Measurements from ENCODE around the gene COBL.

COBL gene

DNA sequence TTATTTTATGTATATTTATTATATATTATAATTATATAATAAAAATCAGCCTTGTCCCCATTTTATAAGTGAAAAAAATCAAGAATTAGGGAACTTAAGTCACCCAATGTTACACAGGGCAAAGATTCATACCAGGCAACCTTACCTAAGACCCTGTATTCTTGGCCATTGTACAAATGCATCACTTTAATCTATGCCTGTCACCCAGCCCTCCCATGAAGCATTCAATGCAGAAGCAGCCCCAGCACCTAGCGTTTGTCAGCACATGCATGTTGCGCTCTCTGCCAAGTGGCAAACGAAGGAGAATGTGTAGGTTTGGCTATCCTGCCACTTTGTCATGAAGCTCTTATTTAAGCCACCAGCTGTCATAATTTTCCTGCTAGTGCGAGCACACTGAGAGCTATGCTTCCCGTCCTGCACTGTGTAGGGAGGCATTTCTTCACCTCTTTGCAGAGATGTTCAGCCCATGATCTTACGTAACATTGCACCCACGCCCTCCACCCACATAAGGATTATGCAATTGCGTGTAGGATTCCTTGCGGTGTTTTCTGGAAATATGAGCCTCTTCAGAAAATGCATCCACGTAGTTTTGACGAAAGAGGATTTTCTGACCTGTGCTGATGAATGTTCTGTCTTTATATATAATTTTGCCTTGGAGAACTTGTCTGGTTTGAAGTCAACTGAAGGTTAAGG, 7.7 kb upstream of the COBL start:
- peaks cover 41% of the 10 kb centered on the region for H3K4me1 ChIP-seq (ENCODE audit: insufficient read depth, low read length)
- H3K9me3 ChIP-seq (ENCODE audit: insufficient read depth, low read depth, low read length) = no peaks in the 10 kb centered on the region
- no peak overlapping the region for H3K9ac ChIP-seq (ENCODE audit: low read depth, low read length)
- H3K27me3 ChIP-seq (ENCODE audit: insufficient read depth, low read length) = peaks cover 4% of the 10 kb centered on the region; the same call in 1 of the 2 replicates
- no peak overlapping the region for H3K4me3 ChIP-seq (ENCODE audit: low read length)
- H3K36me3 ChIP-seq (ENCODE audit: insufficient read depth, low read depth, low read length) = no peaks in the 10 kb centered on the region
- no peak overlapping the region for H3K27ac ChIP-seq (ENCODE audit: low read length)

DNA sequence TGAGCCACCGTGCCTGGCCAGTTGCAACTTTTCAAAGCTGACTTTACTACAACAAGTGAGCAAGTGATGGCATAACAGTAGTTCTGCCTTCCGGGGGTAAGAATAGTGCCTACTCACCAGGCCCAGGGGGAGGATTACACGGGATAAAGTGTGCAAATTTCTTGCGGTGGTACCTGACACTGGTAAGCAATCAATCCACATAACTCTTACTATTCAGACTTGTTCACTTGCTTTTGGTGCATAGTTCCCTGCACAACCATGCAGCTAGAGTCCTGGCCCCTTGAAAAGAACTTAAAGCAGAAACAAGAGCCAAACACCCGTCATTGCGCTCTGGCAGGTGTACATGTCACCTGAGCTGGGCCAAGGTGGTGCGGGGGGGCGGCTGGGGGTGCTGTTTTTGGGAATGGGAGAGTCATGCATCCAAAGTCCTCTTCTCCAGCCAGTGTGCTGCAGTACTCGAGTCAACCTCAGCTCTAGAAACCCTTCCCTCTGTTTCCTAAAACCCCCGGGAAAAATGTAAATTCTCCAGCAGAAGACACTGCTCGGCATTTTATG, 5.4 kb upstream of the COBL start:
- Histone ChIP-seq H3K4me3 (ENCODE audit: low read length) (no peak overlapping the region), H3K27me3 (ENCODE audit: insufficient read depth, low read length) (peaks cover 24% of the 10 kb centered on the region), H3K4me1 (ENCODE audit: insufficient read depth, low read length) (peaks cover 33% of the 10 kb centered on the region), H3K9me3 (ENCODE audit: insufficient read depth, low read depth, low read length) (no peaks in the 10 kb centered on the region), H3K36me3 (ENCODE audit: insufficient read depth, low read depth, low read length) (no peaks in the 10 kb centered on the region), H3K9ac (ENCODE audit: low read depth, low read length) (no peak overlapping the region), H3K27ac (ENCODE audit: low read length) (no peak overlapping the region)

DNA sequence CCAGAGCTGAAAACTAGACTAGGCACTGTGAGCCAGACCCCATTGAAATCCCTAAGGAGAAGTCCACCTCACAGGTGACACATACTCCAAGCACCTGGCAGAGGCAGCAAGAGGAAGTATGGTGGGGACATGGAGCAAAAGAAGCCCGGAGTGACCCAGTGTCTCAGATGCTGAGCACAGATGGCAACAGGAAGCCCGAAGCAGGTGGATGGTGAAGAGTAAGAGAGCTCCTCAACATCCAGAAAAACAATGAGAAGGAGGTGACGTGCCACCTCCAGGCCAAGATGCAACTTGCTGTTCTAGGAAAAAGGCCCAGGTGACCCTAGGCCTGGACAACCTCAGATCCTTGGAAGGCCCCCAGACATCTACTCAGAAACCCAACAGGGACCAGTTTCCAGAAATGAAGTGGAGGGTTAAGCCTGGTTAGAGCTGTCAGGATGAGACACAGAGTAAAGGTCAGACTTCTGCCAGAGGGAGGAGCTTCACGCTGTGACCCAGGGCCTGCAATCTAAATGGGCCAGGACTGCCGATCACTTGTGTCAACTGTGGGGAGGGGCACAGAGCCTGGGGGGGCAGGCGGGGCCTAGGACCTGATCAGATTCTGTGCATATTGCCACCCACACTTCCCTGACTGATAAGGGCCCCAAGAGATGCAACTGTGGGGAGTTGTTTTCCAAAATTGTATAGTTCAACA, 2.4 kb upstream of the COBL start:
- no peaks in the 10 kb centered on the region for H3K9me3 ChIP-seq (ENCODE audit: insufficient read depth, low read depth, low read length)
- no peak overlapping the region for H3K9ac ChIP-seq (ENCODE audit: low read depth, low read length)
- H3K36me3 ChIP-seq (ENCODE audit: insufficient read depth, low read depth, low read length) = no peaks in the 10 kb centered on the region
- H3K27ac ChIP-seq (ENCODE audit: low read length) = no peak overlapping the region
- no peak overlapping the region for H3K4me3 ChIP-seq (ENCODE audit: low read length)
- H3K4me1 ChIP-seq (ENCODE audit: insufficient read depth, low read length) = peaks cover 21% of the 10 kb centered on the region
- H3K27me3 ChIP-seq (ENCODE audit: insufficient read depth, low read length) = peaks cover 50% of the 10 kb centered on the region

DNA sequence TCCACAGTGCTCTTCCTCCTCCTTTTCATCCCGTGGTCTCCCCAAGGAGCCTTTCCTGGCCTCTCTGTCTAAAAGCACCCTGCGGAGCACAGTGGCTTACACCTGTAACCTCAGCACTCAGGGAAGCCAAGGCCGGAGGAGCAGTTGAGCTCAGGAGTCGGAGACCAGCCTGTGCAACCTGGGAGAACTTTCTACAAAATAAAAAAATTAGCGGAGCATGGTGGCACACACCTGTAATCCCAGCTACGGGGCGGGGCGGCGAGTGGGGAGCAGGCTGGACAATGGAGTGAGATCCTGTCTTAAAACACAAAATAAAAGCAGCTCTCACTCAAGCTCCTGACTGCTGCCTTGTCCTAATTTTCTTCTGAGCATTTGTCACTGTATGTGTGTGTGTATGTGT, 1.4 kb upstream of the COBL start:
- Histone ChIP-seq H3K4me3 (ENCODE audit: low read length) (peak overlapping the region; percentile 89), H3K9ac (ENCODE audit: low read depth, low read length) (no peak overlapping the region), H3K27ac (ENCODE audit: low read length) (no peak overlapping the region), H3K27me3 (ENCODE audit: insufficient read depth, low read length) (peaks cover 55% of the 10 kb centered on the region), H3K9me3 (ENCODE audit: insufficient read depth, low read depth, low read length) (no peaks in the 10 kb centered on the region), H3K36me3 (ENCODE audit: insufficient read depth, low read depth, low read length) (no peaks in the 10 kb centered on the region), H3K4me1 (ENCODE audit: insufficient read depth, low read length) (peaks cover 28% of the 10 kb centered on the region)

DNA sequence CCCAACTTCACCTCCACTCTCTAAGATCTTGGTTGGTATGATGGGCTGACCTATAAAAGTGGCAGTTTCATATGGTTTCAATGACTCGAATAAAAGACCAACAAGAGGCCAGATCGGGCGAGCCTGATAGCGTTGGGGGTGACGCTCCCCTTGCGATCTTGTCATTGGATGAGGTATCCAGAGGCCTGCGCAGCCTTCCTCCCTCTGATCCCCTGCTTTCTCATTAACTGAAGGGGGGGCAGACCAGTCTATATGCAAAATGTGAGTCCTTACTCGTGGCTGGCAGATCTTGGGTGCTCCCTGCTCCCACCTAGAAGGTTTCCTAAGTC, 937 bp upstream of the COBL start:
- peak overlapping the region; percentile 55; the same call in 1 of the 2 replicates for H3K9ac ChIP-seq (ENCODE audit: low read depth, low read length)
- H3K27ac ChIP-seq (ENCODE audit: low read length) = no peak overlapping the region
- peaks cover 55% of the 10 kb centered on the region for H3K27me3 ChIP-seq (ENCODE audit: insufficient read depth, low read length)

DNA sequence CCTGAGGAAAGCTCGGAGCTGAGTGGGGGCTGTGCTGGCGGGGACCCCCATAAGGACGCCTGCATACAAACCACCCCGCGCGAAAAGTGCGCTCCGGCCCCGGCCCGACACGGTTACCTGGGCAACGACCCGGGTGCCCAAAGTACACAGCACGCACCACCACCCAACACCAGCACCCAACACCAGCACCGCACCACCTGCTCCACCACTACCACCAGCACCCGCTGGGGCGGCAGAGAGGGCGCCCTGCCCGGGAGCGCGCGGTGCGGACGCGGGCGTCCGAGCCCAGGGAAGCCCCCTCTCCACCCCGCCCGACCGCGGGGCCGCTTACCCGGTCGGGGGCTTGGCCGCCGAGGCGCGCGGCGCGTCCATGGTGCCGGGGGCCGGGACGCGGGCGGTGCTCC, 345 bp downstream of the COBL start:
- H3K9me3 ChIP-seq (ENCODE audit: insufficient read depth, low read depth, low read length) = no peaks in the 10 kb centered on the region
- H3K4me1 ChIP-seq (ENCODE audit: insufficient read depth, low read length) = peaks cover 26% of the 10 kb centered on the region
- H3K9ac ChIP-seq (ENCODE audit: low read depth, low read length) = peak overlapping the region; percentile 63; the same call in 1 of the 2 replicates
- H3K27me3 ChIP-seq (ENCODE audit: insufficient read depth, low read length) = peaks cover 55% of the 10 kb centered on the region
- H3K36me3 ChIP-seq (ENCODE audit: insufficient read depth, low read depth, low read length) = no peaks in the 10 kb centered on the region
- H3K27ac ChIP-seq (ENCODE audit: low read length) = no peak overlapping the region
- H3K4me3 ChIP-seq (ENCODE audit: low read length) = peak overlapping the region; percentile 94

More for the DNA sequence above, 937 bp upstream of the COBL start:
- Histone ChIP-seq H3K4me3 (ENCODE audit: low read length) (peak overlapping the region; percentile 89), H3K9me3 (ENCODE audit: insufficient read depth, low read depth, low read length) (no peaks in the 10 kb centered on the region), H3K4me1 (ENCODE audit: insufficient read depth, low read length) (peaks cover 28% of the 10 kb centered on the region), H3K36me3 (ENCODE audit: insufficient read depth, low read depth, low read length) (no peaks in the 10 kb centered on the region)

DNA sequence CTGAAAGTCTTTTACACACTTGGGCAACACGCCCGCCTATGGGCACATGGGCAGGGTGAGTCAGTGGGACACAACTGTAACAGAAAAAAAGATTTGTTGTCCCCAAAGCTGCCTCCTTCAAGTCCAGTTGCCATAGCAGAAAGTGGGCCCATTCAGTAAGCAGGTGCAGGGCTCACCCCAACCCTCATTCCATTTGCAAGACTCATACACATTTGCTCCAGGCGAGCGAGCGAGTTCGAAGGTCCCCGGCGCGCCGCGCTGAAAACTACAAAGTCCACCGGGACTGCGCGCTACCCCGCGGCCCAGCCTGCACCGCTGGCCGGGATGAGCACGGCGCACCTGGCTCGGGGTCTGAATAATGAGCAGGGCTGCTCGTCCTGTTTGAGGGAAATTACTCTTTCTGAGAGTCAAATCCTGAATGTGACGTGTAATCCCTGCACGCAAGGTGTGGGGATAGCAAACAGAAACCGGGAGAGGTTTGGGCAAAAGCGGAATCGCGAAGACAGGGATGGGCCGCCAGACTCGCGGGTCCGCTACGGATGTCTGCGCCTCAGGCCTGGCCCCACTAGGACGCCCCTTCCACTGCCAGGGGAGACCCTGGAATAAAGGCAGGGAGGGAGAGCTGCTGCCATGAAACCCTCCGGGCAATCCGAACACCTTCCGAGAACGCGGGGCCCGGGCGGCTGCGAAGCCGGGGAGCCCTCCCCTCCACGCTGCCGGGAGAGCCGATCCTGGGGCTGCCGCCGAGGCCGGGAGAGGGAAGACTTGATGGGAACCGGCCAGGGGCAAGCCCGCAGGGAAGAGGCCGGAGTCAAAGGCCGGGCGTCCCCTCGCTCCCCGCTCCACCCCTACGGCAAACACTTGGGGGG, 982 bp downstream of the COBL start:
- Histone ChIP-seq H3K36me3 (ENCODE audit: insufficient read depth, low read depth, low read length) (no peaks in the 10 kb centered on the region), H3K27me3 (ENCODE audit: insufficient read depth, low read length) (peaks cover 55% of the 10 kb centered on the region), H3K4me3 (ENCODE audit: low read length) (peak overlapping the region; percentile 94), H3K9ac (ENCODE audit: low read depth, low read length) (peak overlapping the region; percentile 63; the same call in 1 of the 2 replicates), H3K9me3 (ENCODE audit: insufficient read depth, low read depth, low read length) (no peaks in the 10 kb centered on the region), H3K27ac (ENCODE audit: low read length) (no peak overlapping the region), H3K4me1 (ENCODE audit: insufficient read depth, low read length) (peaks cover 31% of the 10 kb centered on the region)

DNA sequence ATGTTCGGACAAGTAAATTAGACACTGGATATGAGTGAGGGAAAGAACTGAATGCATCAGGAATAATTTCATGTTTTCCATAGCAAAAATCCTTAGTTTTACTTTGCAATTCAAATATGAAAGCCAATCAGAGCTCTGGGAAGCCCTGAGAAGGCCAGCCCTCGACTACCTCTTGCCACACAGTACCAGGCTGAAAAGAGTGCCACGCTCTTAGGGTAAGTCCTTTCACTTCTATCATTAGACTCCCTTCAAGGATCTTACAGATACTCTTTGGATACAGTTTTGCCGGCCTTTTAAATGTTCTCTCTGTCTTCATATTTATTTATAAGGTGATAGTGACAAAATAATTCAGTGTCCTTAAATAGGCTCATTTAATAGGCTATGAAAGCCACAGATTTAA, 1.9 kb downstream of the COBL start:
- Histone ChIP-seq H3K9ac (ENCODE audit: low read depth, low read length) (peak overlapping the region; percentile 63; the same call in 1 of the 2 replicates), H3K4me1 (ENCODE audit: insufficient read depth, low read length) (peaks cover 38% of the 10 kb centered on the region), H3K27ac (ENCODE audit: low read length) (no peak overlapping the region), H3K27me3 (ENCODE audit: insufficient read depth, low read length) (peaks cover 55% of the 10 kb centered on the region), H3K9me3 (ENCODE audit: insufficient read depth, low read depth, low read length) (no peaks in the 10 kb centered on the region), H3K4me3 (ENCODE audit: low read length) (peak overlapping the region; percentile 94), H3K36me3 (ENCODE audit: insufficient read depth, low read depth, low read length) (no peaks in the 10 kb centered on the region)

DNA sequence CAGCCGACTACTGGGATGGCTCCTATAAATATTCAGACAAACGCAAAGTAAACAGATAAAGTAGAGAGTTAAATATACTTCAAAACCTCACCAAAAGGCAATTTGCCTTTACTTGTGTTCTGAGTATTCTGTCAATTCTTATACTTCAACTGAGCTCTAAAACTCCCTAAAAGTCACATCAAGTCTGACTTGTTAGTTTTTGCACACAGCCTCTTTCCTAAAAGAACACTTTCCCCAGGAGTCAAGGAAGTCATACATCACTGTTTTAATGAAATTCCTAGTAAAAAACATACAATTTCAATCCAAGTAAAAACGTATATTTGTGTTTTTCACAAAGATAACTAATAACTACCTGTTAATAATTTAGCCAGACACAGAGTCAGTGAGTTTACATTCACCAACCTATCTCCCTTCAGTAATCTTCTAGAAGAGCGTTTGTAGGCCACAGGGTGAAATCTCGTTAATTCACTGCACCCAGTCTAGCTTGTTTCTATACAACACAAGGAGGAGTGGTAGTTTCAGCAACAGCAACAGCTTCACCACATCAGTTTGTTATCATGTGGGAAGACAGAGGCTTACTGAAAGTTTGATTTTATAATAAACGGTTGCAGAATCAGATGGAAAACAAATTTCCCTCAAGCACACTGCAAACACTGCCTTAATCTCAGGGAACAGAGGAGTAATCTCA, 2.7 kb downstream of the COBL start:
- Histone ChIP-seq H3K4me3 (ENCODE audit: low read length) (peak overlapping the region; percentile 18; the same call in 1 of the 2 replicates), H3K4me1 (ENCODE audit: insufficient read depth, low read length) (peaks cover 42% of the 10 kb centered on the region), H3K36me3 (ENCODE audit: insufficient read depth, low read depth, low read length) (no peaks in the 10 kb centered on the region), H3K27ac (ENCODE audit: low read length) (no peak overlapping the region), H3K9ac (ENCODE audit: low read depth, low read length) (no peak overlapping the region), H3K9me3 (ENCODE audit: insufficient read depth, low read depth, low read length) (no peaks in the 10 kb centered on the region), H3K27me3 (ENCODE audit: insufficient read depth, low read length) (peaks cover 49% of the 10 kb centered on the region)

DNA sequence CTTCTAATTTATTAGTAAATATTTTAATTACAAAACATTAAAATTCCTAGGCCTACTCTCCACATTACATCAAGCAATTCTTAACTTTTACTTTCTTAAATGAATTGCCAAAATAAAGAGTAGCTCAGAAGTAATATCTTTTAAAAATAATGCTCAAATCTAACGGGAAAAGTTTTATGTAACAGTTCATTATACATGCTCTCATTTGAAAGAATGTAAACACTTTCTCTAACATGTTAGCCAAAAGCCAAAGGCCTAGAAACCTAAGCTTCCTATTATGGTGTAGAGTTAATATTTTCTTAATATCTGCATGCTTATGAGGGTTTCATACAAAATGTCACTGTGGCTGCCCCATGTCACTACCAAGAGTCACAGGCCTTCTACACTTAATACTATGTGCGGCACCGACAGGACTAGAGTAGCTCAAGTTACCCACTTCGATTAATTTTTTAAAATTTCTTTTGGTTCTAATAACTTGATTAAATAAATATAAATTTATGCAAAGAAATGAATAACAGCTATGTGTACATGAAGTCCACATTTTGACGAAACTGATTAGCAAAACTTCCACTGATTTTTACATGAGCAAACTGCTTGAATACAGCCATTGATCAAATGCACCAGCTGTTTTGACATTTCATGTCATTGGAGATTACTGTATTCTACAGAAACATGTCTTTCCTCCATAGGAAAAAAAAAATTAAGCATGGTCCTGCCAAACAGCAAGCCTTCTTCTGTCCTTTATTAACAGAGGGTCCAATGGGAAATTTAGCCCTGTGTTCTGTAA, 3.5 kb downstream of the COBL start:
- Histone ChIP-seq H3K4me3 (ENCODE audit: low read length) (no peak overlapping the region), H3K27ac (ENCODE audit: low read length) (no peak overlapping the region), H3K9ac (ENCODE audit: low read depth, low read length) (no peak overlapping the region), H3K36me3 (ENCODE audit: insufficient read depth, low read depth, low read length) (no peaks in the 10 kb centered on the region), H3K9me3 (ENCODE audit: insufficient read depth, low read depth, low read length) (no peaks in the 10 kb centered on the region), H3K27me3 (ENCODE audit: insufficient read depth, low read length) (peaks cover 42% of the 10 kb centered on the region), H3K4me1 (ENCODE audit: insufficient read depth, low read length) (peaks cover 48% of the 10 kb centered on the region)
